Activated CD4-positive, alpha-beta memory T cell treated with anti-CD3 and anti-CD28 coated beads for 36 hours (primary cell): Measurements from ENCODE around the gene NUP210L. TPM values are rescaled to one million over a fixed set of nuclear protein-coding genes. Genes with fewer than 3 reads are reported as not detected.
"Not testable (repeated sequence)": the region's sequence is repeated elsewhere in the genome, so short reads cannot be mapped to it uniquely, and the experiment has no call there.

Experiments
- CTCF ChIA-PET: fragments of 350-600 bp; sonication (Branson Sonifier 250); formaldehyde crosslinking; loops from one replicate; lab custom pipeline; 2021; ENCODE audit warnings: antibody characterized with exemption, inconsistent platforms; lab: Charles Lee
- POLR2A ChIA-PET: fragments of 350-600 bp; sonication (Branson Sonifier 250); formaldehyde crosslinking; loops from one replicate; lab custom pipeline; 2021; ENCODE audit warnings: antibody characterized with exemption; lab: Charles Lee
- DNase-seq: peaks from one replicate; pipeline ENCODE4 v3.0.0-alpha.2; 2020
- H3K27ac Mint-ChIP-seq: one replicate; pipeline ENCODE4 v1.8.0; 2021; ENCODE audit warnings: mixed read lengths
- H3K27me3 Mint-ChIP-seq: one replicate; pipeline ENCODE4 v1.8.0; 2021; ENCODE audit warnings: mixed read lengths
- H3K36me3 Mint-ChIP-seq: one replicate; pipeline ENCODE4 v1.8.0; 2021; ENCODE audit warnings: mixed read lengths
- H3K4me1 Mint-ChIP-seq: one replicate; pipeline ENCODE4 v1.8.0; 2021; ENCODE audit warnings: low read depth, mixed read lengths
- H3K4me3 Mint-ChIP-seq: one replicate; pipeline ENCODE4 v1.8.0; 2021; ENCODE audit warnings: mild to moderate bottlenecking, mixed read lengths
- H3K9me3 Mint-ChIP-seq: one replicate; pipeline ENCODE4 v1.8.0; 2021; ENCODE audit warnings: mixed read lengths
- intact Hi-C: fragments of 100-400 bp; cut with micrococcal nuclease; formaldehyde crosslinking; loops from one replicate; pipeline ENCODE4 v1.15.1; 2023
- total RNA-seq, 2 experiments: library from RNA; stranded (reverse); gene quantifications; one replicate each; pipeline ENCODE4 v1.2.3, GENCODE V29; 2021

Gene NUP210L
- total RNA-seq, 2 experiments from 2014 or later = 0.05 to 0.12 TPM

- Mint-ChIP-seq H3K27me3 (no peaks in the 10 kb centered on the region), H3K4me1 (no peaks in the 10 kb centered on the region), H3K27ac (no peak overlapping the region), H3K36me3 (no peaks in the 10 kb centered on the region), H3K4me3 (no peak overlapping the region), H3K9me3 (no peaks in the 10 kb centered on the region)
- CTCF ChIA-PET = interaction anchor here (1.0 kb wide), 1 partner anchor 25 kb away, joined by 3 read pairs; no protein-coding TSS in a partner anchor
- DNase-seq = peak; percentile 20
- POLR2A ChIA-PET = no interaction called here
- intact Hi-C loops = no loop called here
These were observed 140.5 kb downstream of the NUP210L start for GRCh38 chr1:154014154-154014907.

GRCh38 chr1:154012543-154012942 is 142.3 kb downstream of the NUP210L start:
- H3K9me3 Mint-ChIP-seq, H3K36me3 Mint-ChIP-seq, DNase-seq, POLR2A ChIA-PET, intact Hi-C loops, H3K4me1 Mint-ChIP-seq, H3K27me3 Mint-ChIP-seq, H3K4me3 Mint-ChIP-seq, H3K27ac Mint-ChIP-seq, CTCF ChIA-PET: not testable (repeated sequence)

GRCh38 chr1:154012129-154012528 is 142.7 kb downstream of the NUP210L start:
- no peak for DNase-seq
- intact Hi-C loops = no loop called here
- H3K36me3 Mint-ChIP-seq = no peaks in the 10 kb centered on the region
- no peaks in the 10 kb centered on the region for H3K27me3 Mint-ChIP-seq
- H3K27ac Mint-ChIP-seq = no peak overlapping the region
- ChIA-PET POLR2A (no interaction called here), CTCF (interaction anchor here (0.5 kb wide), 1 partner anchor 10 kb away, joined by 3 read pairs; no protein-coding TSS in a partner anchor)
- no peaks in the 10 kb centered on the region for H3K9me3 Mint-ChIP-seq
- H3K4me3 Mint-ChIP-seq = no peak overlapping the region
- H3K4me1 Mint-ChIP-seq = no peaks in the 10 kb centered on the region

GRCh38 chr1:154006136-154006535 is 148.7 kb downstream of the NUP210L start:
- DNase-seq = no peak
- no peaks in the 10 kb centered on the region for H3K9me3 Mint-ChIP-seq
- H3K36me3 Mint-ChIP-seq = no peaks in the 10 kb centered on the region
- ChIA-PET CTCF (no interaction called here), POLR2A (no interaction called here)
- H3K4me1 Mint-ChIP-seq = no peaks in the 10 kb centered on the region
- no peaks in the 10 kb centered on the region for H3K27me3 Mint-ChIP-seq
- no peak overlapping the region for H3K4me3 Mint-ChIP-seq
- intact Hi-C loops = no loop called here
- H3K27ac Mint-ChIP-seq = no peak overlapping the region

GRCh38 chr1:154000420-154000819 is 154.5 kb downstream of the NUP210L start:
- no peaks in the 10 kb centered on the region for H3K9me3 Mint-ChIP-seq
- no peak for DNase-seq
- ChIA-PET CTCF (interaction anchor here (0.7 kb wide), 1 partner anchor 956 kb away, joined by 3 read pairs; the partner anchor contains the start of gene PBXIP1), POLR2A (interaction anchor here (3.1 kb wide), 1 partner anchor 9 kb away, joined by 11 read pairs; the partner anchor contains the start of gene RPS27)
- intact Hi-C loops = no loop called here
- H3K4me1 Mint-ChIP-seq = no peaks in the 10 kb centered on the region
- H3K4me3 Mint-ChIP-seq = no peak overlapping the region
- no peak overlapping the region for H3K27ac Mint-ChIP-seq
- H3K36me3 Mint-ChIP-seq = peaks cover 4% of the 10 kb centered on the region
- no peaks in the 10 kb centered on the region for H3K27me3 Mint-ChIP-seq

- H3K9me3 Mint-ChIP-seq, CTCF ChIA-PET: not testable (repeated sequence)
- peaks cover 15% of the 10 kb centered on the region for H3K4me1 Mint-ChIP-seq
These were observed 158.0 kb downstream of the NUP210L start for GRCh38 chr1:153996882-153997281.

GRCh38 chr1:153995640-153996039 is 159.2 kb downstream of the NUP210L start:
- ChIA-PET POLR2A (no interaction called here), CTCF (interaction anchor here (0.6 kb wide), 1 partner anchor 398 kb away, joined by 3 read pairs; no protein-coding TSS in a partner anchor)
- intact Hi-C loops = loop anchor here (10.0 kb wide), 1 partner anchor 159 kb away; the partner anchor contains the start of gene NUP210L
- no peak for DNase-seq
- Mint-ChIP-seq H3K4me1 (peaks cover 21% of the 10 kb centered on the region), H3K27ac (no peak overlapping the region), H3K27me3 (no peaks in the 10 kb centered on the region), H3K4me3 (no peak overlapping the region), H3K9me3 (no peaks in the 10 kb centered on the region), H3K36me3 (peaks cover 42% of the 10 kb centered on the region)

More at GRCh38 chr1:153996882-153997281, 158.0 kb downstream of the NUP210L start:
- H3K4me3 Mint-ChIP-seq, H3K27ac Mint-ChIP-seq, DNase-seq, H3K27me3 Mint-ChIP-seq, POLR2A ChIA-PET: not testable (repeated sequence)
- intact Hi-C loops = loop anchor here (10.0 kb wide), 1 partner anchor 158 kb away; the partner anchor contains the start of gene NUP210L
- H3K36me3 Mint-ChIP-seq = peaks cover 30% of the 10 kb centered on the region

GRCh38 chr1:153995202-153995601 is 159.7 kb downstream of the NUP210L start:
- POLR2A ChIA-PET = interaction anchor here (1.2 kb wide), 1 partner anchor 188 kb away, joined by 3 read pairs; no protein-coding TSS in a partner anchor
- peaks cover 24% of the 10 kb centered on the region for H3K4me1 Mint-ChIP-seq
- H3K27ac Mint-ChIP-seq = no peak overlapping the region
- peaks cover 44% of the 10 kb centered on the region for H3K36me3 Mint-ChIP-seq
- peaks cover 2% of the 10 kb centered on the region for H3K27me3 Mint-ChIP-seq
- CTCF ChIA-PET = interaction anchor here (0.6 kb wide), 1 partner anchor 397 kb away, joined by 3 read pairs; no protein-coding TSS in a partner anchor
- H3K4me3 Mint-ChIP-seq = no peak overlapping the region
- intact Hi-C loops = loop anchor here (10.0 kb wide), 1 partner anchor 160 kb away; the partner anchor contains the start of gene NUP210L
- no peaks in the 10 kb centered on the region for H3K9me3 Mint-ChIP-seq
- DNase-seq = no peak

- ChIA-PET POLR2A (interaction anchor here (0.7 to 3.1 kb wide), 12 partner anchors 8 to 357 kb away, joined by 3 to 23 read pairs (median 8); partner anchors contain the start of genes CHTOP, CREB3L4, CRTC2 and DENND4B), CTCF (interaction anchor here (0.6 to 1.9 kb wide), 7 partner anchors 14 to 280 kb away, joined by 3 to 10 read pairs (median 4); partner anchors contain the start of genes DENND4B, JTB and SLC27A3)
- DNase-seq = no peak
- peak overlapping the region; percentile 99 for H3K27ac Mint-ChIP-seq
- peaks cover 36% of the 10 kb centered on the region for H3K4me1 Mint-ChIP-seq
- intact Hi-C loops = loop anchor here (2.0 to 10.0 kb wide), 4 partner anchors 163 to 321 kb away; partner anchors contain the start of genes HAX1, ILF2 and NUP210L
- H3K36me3 Mint-ChIP-seq = peaks cover 44% of the 10 kb centered on the region
- H3K27me3 Mint-ChIP-seq = peaks cover 2% of the 10 kb centered on the region
- H3K9me3 Mint-ChIP-seq = no peaks in the 10 kb centered on the region
- peak overlapping the region; percentile 97 for H3K4me3 Mint-ChIP-seq
These were observed 163.1 kb downstream of the NUP210L start for GRCh38 chr1:153991806-153992205.

- ChIA-PET CTCF (interaction anchor here (1.0 to 1.9 kb wide), 7 partner anchors 13 to 459 kb away, joined by 3 to 10 read pairs (median 4); partner anchors contain the start of genes DENND4B, GATAD2B, JTB and SLC27A3), POLR2A (interaction anchor here (1.0 to 3.1 kb wide), 19 partner anchors 9 to 459 kb away, joined by 3 to 23 read pairs (median 7); partner anchors contain the start of genes CHTOP, CREB3L4, CRTC2 and DENND4B)
- intact Hi-C loops = loop anchor here (2.0 to 10.0 kb wide), 4 partner anchors 164 to 320 kb away; partner anchors contain the start of genes HAX1, ILF2 and NUP210L
- Mint-ChIP-seq H3K4me1 (peaks cover 41% of the 10 kb centered on the region), H3K27me3 (peaks cover 2% of the 10 kb centered on the region), H3K27ac (peak overlapping the region; percentile 99), H3K36me3 (peaks cover 44% of the 10 kb centered on the region), H3K9me3 (no peaks in the 10 kb centered on the region), H3K4me3 (peak overlapping the region; percentile 97)
- DNase-seq = no peak
These were observed 163.7 kb downstream of the NUP210L start for GRCh38 chr1:153991151-153991630.

GRCh38 chr1:153990468-153991150 is 164.3 kb downstream of the NUP210L start, which contains the start of gene RPS27:
Gene RPS27 (plus strand): TSS chr1:153990762. CDS start chr1:153990797, 35 bp downstream.
- intact Hi-C loops = loop anchor here (1.0 to 10.0 kb wide), 10 partner anchors 13 to 320 kb away; partner anchors contain the start of genes CREB3L4, CRTC2, HAX1 and ILF2
- Mint-ChIP-seq H3K4me3 (peak within 1 kb of the TSS; percentile 97), H3K36me3 (peaks cover 42% of the 10 kb centered on the region), H3K27ac (peak within 1 kb of the TSS; percentile 99), H3K4me1 (peaks cover 45% of the 10 kb centered on the region), H3K27me3 (peaks cover 3% of the 10 kb centered on the region), H3K9me3 (no peaks in the 10 kb centered on the region)
- ChIA-PET CTCF (interaction anchor here (1.0 to 1.9 kb wide), 5 partner anchors 13 to 458 kb away, joined by 3 to 10 read pairs (median 4); partner anchors contain the start of genes GATAD2B and JTB), POLR2A (interaction anchor here (0.5 to 3.1 kb wide), 30 partner anchors 10 to 459 kb away, joined by 3 to 23 read pairs (median 4); partner anchors contain the start of genes CHTOP, CREB3L4, CRTC2 and DENND4B)
- peak; percentile 93 for DNase-seq
